ENCODE data around the gene TPCN1.

Gene TPCN1

DNA sequence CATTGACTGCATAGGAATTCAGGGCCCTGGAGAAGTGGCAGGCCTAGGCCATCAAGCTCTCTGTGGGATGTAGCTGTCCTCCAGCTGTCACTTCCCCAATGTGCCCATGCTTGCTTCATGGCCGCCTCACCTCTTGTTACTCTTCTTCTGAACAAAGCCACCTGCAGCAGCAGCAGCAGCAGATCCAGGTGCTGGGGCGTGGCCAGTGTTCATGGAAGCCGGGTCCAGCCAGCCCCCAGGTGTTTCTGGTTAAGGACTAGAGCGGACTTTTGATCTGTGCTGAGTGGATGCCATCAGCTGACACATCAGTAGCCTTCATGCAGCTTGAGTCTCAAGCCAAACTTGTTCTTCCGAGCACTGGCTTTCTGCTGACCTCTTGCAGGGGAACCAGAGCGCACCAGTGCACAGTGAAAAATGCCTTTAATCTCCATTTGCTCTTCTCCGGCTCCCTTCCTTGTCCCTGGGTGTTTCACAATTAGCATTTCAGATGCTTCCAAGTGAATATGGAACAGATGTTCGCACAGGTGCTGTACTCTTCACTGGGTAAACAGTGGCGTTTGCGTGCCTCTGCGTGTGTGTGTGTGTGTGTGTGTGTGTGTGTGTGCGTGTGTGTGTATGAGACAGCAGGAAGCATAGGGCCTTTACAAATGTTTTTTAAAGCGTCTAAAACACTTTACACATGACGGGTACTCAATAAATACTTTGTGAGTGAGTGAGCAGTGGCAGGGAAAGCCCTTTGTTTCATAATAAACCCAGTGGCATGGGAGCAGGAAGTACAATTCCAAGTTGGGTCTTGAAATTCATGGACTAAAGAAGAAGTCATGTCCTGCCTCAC is 20.1 kb downstream of the TPCN1 start:
- DNase-seq (ENCODE audit: low read depth) = no peak

DNA sequence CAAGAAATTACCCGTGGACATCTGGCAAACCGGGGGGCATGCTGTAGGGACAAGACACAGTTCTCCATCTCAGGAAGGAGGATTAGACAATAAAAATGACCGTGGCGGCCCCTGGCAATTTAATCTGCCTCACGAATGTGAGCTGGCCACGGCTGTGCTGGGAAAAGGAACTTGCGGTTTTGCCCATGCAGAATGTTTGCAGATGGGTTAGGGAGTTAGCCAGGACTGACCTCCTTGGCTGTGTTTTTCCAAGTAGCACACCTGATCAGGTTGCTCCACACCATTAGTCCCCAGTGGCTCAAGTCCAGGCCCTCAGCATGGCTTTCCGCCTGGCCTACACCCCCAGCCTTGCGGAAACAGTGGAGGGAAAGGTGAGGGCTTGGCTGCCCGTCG is 20.8 kb downstream of the TPCN1 start:
- DNase-seq (ENCODE audit: low read depth) = no peak

DNA sequence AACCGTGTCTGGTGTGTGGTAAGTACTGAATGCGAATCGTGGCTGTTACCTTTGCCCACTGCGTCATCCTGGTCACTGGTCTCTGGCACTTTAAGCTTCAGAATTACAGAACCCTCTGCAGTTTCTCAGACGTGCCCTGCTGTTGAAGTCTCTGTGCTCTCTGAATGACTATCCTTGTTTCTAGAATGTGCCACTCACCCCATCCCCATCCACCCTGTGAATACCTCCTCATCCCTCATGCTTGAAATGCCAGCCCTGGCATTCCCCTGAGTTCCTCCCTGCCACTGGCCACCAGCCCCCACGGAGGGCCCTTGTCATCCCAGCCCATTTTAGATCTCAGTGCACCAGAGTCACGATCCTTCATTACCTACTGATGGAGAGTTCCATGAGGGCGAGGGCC is 21.3 kb downstream of the TPCN1 start:
- DNase-seq (ENCODE audit: low read depth) = no peak

DNA sequence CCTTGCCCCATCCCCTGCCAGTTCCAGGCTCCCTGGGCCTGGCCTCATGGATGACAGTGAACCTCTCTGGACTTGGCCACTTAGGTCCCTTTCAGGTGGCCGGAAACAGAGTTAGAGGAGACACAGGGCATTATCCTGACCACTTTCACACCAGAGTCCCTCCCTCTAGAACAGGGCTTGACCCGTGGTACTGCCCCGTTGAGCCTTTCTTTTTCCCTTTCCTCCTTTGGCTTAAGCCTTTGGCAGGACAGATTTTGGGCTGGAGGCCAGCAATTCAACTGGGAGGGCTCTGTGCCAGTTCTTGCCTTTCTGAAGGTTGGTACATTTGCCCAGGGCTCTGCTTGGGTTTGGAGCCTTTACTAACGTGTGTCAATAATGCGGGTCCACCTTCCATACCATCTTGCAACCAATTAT is 22.8 kb downstream of the TPCN1 start:
- no peak for DNase-seq (ENCODE audit: low read depth)

DNA sequence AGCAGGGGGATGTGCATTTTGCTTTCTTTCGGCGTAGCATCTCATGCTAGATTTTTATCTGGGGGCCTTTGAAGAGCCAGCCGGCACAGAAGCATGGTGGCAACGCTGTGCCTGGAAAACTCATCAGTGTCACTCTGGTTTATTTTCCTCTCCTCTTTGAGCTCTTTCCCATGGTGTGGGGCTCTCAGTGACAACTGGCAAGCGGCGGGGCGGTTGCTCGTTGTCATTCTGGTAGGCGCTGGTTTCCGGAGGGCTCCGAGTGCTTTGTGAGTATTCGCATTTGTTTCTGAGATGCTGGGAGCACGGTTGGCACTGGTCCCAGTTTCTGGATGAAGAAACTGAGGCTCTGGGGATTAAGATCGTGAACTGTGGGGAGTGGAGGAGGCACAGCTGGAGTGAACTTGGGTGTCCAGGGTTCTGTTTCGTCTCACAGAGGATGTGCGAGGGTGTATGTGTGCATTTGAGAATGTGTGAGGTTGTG is 23.3 kb downstream of the TPCN1 start:
- DNase-seq (ENCODE audit: low read depth) = no peak

DNA sequence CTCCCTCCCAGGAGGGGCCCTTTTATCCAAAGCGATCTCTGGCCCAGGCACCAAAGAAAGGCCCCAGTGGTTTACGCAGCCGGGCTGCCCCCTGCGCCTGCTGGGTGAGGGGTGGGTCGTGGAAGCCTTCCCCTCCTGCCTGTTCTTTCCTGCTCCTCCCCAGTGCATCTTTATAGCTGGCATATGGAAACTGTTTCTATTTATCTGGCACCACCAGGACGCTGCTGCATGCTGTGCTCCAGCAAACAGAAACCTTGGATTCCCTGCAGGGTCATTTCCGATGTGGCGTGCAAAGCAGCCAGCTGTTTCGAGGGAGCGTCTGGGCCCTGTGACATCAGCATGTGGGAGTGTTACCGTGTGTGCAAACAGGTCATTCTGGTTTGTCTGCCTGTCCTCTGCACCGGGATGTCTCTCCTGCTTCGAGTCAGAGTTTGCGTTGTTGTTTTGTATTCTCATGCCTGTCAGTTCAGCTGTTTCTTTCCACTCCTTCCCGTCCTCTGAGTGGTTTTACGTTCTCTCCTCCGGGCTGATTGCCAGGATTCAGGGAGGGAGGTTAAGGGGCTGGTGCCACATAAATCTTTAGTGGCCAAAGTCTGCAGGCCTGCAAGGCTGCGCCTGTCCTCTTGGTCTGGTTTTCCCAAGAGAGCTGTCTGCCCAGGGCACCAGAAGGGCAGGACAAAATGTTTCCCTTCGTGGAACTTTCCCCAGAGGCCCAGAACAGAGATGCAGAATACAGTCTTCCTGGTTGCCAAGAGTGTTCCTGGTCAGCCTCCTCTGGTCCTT is 24.6 kb downstream of the TPCN1 start:
- DNase-seq (ENCODE audit: low read depth) = no peak

DNA sequence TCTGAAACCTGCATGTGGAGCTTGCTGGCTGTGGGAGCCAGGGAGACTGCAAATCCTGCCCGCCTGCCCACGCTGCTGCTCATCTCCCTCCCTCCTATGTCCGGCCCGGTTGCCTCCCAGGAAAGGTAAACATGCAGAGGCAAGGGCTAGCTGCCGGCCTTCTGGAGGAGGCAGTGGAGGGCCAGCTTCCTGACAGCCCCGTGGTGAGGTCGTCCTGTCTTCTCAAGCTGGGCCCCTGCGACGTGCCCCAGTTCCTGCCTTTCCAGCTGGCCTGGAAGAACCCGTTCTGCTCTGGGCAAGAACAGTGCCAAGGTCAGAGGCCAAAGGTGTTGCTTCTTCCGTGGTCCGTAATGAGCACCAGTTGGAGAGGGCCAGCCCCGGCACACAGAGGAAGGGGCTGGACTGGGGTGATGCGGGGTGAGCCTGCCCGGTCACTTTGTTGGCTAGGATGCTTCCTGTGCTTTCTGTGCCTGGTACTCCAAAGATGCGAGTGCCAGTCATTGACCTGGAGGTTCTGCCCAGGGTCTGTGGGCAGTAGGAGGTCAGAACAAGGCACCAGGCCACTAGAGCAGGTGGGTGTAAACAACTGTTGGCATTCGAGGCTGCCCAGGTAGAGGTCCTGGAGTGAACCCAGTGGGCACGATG is 25.3 kb downstream of the TPCN1 start:
- DNase-seq (ENCODE audit: low read depth) = no peak

DNA sequence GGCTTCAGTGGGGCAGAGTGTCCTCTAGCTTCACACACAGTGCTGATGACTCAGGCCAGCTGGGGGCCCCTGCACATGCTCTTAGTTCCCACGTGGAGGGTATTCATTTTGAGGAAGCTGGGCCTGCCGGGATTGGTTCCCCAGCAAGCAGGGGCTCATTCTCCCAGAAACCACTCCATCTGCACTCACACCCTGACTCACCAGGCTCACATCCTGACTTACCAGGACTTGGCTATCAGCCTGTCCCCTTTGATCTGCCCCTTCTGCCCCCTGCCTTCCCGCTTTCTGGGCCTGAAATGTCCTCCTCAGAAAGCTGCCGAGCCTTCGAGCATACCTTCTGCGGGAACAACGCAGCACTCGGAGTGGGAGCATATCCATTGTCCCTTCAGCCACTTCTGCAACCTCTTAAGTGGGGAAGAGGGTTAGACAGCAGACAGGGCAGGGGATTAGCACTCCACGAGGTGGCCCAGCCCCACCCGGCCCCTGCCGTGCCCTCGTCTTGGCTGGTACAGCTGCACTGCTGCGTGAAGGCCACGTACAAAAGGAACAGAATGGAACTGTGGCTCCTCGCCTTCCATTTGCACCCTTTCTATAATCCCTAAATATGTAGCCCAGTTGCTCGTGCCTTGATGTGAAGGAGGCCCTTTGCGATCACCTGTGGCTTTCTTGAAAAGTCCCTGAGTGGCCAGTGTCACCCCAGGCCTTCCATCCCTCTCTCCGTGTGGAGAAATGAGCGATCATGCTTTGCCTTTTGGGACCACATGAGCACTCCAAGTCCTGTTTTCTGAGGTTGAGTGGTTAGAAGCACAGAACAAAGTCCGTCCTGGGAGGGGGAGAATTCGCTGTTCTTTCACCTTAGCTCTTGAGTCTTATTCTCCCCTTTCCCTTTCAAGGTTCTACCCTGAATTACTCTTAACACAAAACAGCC is 26.1 kb downstream of the TPCN1 start:
- DNase-seq (ENCODE audit: low read depth) = no peak

DNA sequence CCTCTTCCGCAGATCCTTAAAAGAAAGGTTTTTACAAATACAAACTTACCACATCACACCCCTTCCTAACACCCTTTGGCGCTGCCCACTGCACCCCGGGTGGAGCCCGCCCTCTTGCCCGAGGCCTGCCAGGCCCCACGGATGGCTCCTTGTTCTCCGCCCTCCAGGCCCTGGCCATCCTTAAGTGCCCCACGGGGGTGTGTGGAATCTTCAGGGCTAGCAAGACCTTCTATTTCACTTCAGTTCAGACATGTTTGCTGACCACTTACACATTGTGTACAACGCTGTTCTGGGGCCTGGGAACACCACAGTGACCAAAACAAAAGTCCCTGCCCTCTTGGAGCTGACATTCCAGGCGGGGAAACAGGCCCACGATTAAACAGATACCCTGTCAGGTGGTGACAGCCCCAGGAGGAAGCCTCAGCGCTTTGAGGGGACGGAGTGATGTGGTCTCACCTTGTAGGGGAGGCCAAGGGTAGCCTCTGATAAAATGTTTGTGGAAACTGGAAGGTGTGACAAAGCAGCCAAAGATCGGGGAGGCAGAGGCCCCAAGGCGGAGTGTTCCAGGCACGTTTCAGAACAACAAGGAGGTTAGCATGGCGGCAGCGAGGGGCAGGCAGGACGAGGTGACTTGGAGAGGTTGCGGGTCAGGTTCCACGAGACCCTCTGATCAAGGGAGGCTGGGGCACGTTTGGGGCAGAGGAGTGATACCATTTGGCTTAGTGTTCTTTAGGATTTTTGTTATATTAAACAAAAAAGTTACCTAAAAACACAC is 27.0 kb downstream of the TPCN1 start:
- DNase-seq (ENCODE audit: low read depth) = no peak

DNA sequence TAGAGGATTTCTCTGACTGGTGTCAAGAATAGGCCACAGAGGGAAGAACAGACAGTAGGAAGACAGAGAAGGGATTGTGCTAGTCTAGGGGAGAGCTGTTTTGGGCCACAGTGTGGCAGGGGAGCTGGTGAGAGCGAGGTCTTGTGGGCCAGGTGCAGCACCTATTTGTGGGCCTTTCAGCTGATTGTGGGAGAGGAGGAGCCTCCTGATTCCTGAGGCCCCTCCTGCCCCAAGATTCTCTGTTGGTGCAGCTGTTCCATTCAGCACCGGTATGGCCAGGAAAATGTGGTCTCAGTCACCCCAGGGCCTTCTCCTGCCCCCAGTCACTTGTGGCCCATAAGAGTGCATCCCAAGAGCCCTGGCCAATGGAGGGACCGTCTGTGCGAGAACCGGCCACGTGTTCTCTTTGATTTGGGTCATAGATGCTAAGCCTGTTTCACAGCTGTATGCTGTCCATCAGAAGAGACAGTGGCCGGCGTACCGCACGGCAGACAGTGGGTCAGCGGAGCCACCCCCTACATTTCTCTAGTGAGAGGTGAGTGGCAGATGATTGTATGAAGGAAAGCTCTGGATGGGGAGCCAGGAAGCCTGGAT is 27.7 kb downstream of the TPCN1 start:
- no peak for DNase-seq (ENCODE audit: low read depth)

DNA sequence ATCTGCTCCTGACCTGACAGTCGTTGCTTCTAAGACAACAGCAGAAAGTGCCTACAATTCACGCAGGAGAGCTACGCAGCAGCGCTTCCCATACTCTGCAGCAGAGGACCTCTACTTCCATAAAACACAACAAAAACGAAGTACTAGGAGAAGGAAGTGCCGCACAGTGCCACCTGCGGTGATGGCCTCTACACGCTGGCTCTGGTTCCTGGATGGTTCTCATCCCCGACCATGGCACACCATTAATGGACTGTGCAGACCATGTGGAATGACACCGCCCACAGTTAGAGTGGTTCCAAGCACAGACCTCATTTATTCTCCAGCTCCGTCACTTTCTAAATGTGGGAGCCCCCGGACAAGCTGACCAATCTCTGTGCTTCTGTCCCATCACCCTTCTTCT is 28.3 kb downstream of the TPCN1 start:
- DNase-seq (ENCODE audit: low read depth) = no peak

DNA sequence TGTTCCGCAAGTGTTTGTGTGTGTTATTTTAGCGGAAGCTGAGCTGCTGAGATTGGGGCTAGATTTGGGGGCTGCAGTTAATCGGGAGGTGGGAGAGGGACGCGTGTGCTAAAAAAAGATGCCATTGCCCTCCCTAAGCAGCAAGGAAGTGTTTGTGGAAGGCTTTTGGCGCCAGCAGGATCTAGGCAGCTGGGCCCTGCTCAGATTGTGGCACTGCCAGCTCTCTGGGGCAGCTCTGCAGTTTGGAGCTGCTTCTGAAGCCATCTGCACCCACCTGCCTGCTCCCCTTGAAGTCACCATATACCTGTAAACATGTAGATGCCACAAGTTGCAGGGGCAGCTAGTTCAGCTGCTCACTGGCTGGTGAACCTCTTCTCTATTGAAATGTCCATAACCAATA is 28.8 kb downstream of the TPCN1 start:
- DNase-seq (ENCODE audit: low read depth) = no peak

DNA sequence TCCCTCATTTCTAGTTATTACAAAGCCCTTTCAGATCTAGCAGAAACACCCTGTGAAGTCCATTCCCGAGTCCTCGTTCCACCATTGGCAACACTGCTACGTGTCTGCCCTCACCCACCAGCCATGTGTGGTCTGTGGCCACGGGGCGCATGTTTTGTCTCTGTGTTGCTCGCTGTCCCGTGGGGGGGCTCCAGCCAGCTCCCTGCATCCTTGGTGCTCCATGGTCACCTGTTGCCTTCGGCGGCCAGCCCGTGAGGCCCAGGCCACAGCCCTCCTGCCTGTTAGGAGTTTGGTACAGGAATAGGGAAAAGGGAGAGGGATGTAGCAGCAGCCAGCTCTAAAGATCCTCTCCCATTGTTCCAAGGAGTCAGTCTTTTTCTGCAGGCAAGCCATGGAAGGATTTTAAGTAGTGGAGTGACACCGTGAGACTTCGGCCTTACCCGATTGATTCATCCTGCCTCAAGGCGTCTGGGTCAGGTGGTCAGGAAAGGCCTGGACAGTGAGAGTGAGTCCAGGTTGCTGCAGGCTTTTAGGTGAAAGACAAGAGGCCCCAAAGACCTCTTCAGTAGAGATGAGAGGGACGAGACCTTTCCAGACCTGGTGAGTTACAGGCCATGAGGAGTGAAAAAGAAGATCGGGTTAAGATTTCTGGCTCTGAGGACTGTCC is 30.3 kb downstream of the TPCN1 start:
- DNase-seq (ENCODE audit: low read depth) = no peak

DNA sequence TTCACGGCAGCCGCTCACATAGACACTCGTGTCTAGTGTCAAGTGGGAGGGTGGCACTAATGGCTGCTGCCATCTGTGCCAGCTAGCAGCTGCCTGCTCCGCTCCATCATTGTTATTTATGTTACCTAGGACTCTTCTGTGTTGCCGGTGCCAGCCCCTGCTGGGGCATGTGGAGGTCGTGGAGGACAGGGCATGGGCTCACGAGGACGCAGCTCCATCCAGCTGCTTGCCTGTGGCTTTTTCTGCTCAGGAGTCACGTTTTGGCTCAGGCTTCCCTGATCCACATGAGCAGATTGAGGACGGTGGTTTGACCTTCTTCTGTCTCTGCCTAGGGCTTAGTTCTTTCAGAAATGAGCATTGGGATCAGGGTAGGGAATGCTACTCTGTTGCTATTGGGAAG is 31.2 kb downstream of the TPCN1 start:
- DNase-seq (ENCODE audit: low read depth) = no peak

DNA sequence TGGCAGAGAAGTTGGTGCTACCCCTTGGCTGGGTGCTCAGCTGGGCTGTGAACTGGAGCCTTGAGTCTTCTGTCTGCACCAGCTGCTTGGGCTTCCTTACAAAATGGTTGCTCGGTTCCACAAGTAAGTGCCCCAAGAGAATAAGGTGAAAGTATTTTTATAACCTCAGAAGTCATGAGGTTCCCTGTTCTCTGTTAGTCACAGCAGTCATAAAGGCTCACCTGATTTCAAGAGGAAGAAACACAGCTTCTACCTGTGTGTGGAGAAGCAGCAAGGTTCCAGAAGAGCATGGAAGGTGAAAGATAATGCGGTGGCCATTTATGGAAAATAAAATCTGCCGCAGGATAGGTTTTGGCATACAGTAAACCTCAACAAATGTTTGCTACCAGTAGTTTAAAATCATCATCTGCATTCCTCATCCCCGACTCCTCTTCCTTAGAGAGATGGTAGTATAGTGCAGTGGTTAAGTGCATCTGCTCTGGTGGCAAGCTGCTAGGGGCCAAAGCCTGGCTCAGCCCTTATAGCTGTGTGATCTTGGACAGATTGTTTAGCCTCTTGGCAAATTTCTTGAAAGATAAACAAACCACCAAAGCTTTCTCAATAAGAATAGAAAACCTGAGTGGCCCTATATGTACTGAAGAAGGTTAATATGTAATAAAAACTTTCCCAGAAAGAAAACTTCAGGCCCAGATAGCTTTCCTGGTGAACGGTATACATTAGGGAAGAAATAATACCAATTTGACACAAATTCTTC is 32.4 kb downstream of the TPCN1 start:
- no peak for DNase-seq (ENCODE audit: low read depth)

DNA sequence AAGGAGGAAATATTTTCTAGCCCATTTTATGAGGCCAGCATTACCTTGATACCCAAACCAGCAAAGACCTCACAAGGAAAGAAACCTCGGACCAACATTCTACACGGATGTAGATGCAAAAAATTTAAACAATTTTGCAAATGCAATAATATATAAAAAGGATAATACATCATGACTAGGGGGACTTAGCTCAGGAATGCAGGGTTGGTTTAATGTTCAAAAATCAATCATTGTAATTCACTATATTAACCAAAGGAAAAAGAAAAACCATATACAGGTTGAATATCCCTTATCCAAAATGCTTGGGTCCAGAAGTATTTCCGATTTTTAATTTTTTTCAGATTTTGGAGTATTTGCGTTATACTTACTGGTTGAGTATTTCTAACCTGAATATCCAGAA is 33.0 kb downstream of the TPCN1 start:
- DNase-seq (ENCODE audit: low read depth) = no peak

DNA sequence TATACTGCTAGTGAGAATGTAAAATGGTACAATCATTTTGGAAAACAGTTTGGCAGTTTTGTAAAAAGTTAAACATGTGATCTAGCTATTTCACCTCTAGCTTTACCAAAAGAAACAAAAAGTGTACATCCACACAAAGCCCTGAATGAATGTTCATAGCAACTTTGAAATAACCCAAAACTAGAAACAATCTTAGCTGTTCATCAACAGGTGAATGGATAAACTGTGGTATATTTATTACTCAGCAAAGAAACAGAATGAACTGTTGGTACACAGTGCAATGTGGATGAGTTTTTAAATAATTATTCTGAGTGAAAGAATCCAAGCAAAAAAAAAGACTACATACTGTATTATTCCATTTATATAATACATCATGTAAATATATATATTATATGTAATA is 36.3 kb downstream of the TPCN1 start:
- DNase-seq (ENCODE audit: low read depth) = no peak

DNA sequence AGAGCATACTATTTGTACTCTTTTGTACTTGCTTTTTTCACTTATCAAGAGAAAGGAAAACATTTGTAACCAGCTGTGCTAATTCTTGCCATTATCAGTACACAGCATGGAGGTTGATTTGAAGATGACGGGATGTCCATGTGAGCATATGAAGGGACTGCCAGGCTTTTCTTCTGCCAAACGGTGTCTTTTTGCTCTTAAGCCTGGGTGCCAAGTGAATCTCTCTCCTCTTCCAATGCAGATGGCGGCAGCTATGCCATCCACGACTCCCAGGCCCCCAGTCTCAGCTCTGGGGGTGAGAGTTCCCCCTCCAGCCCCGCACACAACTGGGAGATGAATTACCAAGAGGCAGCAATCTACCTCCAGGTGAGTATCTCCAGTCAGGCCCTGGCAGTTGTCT is 38.9 kb downstream of the TPCN1 start:
- DNase-seq (ENCODE audit: low read depth) = no peak

DNA sequence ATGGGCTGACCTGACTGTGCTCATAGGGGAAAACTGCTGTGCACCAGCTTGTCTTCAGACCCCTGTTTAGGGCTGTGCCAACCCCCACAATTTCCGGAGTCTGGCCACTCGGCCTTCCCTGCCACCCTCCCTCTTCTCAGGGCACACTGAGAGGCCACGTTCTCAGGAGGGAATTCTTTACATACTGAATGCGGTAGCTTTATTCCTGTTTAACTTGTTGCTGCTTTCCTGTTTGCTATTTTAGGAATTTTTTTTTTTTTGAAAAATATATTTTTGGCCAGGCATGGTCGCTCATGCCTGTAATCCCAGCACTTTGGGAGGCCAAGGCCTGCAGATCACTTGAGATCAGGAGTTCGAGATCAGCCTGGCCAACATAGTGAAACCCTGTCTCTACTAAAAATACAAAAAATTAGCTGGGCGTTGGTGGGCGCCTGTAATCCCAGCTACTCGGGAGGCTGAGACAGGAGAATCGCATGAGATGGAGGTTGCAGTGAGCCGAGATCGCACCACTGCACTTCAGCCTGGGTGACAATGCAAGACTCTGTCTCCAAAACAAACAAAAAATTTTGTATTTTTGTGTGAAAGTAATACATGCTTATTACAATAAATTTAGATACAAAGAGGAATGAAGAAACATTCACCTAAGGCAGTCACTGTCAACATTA is 39.5 kb downstream of the TPCN1 start:
- no peak for DNase-seq (ENCODE audit: low read depth)

Measured in stimulated activated CD4-positive, alpha-beta T cell treated with anti-CD3 and anti-CD28 coated beads, Interleukin-2, amount 100 ng/mL, for 4 hours (primary cell).